Progenitor cell of endocrine pancreas (in vitro differentiated cells): ENCODE results near the gene VMA21. TPM values are rescaled to one million over a fixed set of nuclear protein-coding genes. Genes with fewer than 3 reads are reported as not detected.
A peak's percentile ranks its signal among the peaks of the same experiment; 100 is the strongest.

Source experiments
- DNase-seq: peaks from one replicate; pipeline ENCODE4 v3.0.0; 2021; ENCODE audit warnings: low spot score; ENCODE audit not compliant: unreplicated experiment
- H3K27ac Mint-ChIP-seq: 2 replicates; pipeline ENCODE4 v1.8.0; 2021; ENCODE audit warnings: mild to moderate bottlenecking, moderate library complexity, mixed read lengths
- H3K27me3 Mint-ChIP-seq: 2 replicates; pipeline ENCODE4 v1.8.0; 2021; ENCODE audit warnings: mixed read lengths
- H3K36me3 Mint-ChIP-seq: 2 replicates; pipeline ENCODE4 v1.8.0; 2022; ENCODE audit warnings: mixed read lengths; ENCODE audit not compliant: insufficient read depth
- H3K4me1 Mint-ChIP-seq: 2 replicates; pipeline ENCODE4 v1.8.0; 2021; ENCODE audit warnings: low read depth, mixed read lengths
- H3K4me3 Mint-ChIP-seq: 2 replicates; pipeline ENCODE4 v1.8.0; 2021; ENCODE audit warnings: low read depth, mild to moderate bottlenecking, moderate library complexity, mixed read lengths
- H3K9me3 Mint-ChIP-seq: 2 replicates; pipeline ENCODE4 v1.8.0; 2021; ENCODE audit warnings: low read depth, mixed read lengths
- CTCF ChIP-seq: fragments of 200-600 bp; sonication (generic); IDR thresholded peaks from one replicate; pipeline ENCODE4 v1.5.0; 2021; ENCODE audit warnings: antibody characterized with exemption, mild to moderate bottlenecking; ENCODE audit not compliant: unreplicated experiment
- total RNA-seq: library from RNA; stranded (reverse); gene quantifications from 2 replicates; pipeline ENCODE4 v1.2.1, GENCODE V29; 2021

Gene VMA21
- total RNA-seq, 1 donor from 2014 or later, result 41.6 TPM

GRCh38 chrX:151393514-151393913 is 3.5 kb upstream of the VMA21 start:
- no peak for DNase-seq
- peaks cover 15% of the 10 kb centered on the region for H3K9me3 Mint-ChIP-seq
- no peaks in the 10 kb centered on the region for H3K27me3 Mint-ChIP-seq
- no peak overlapping the region for H3K4me3 Mint-ChIP-seq
- H3K36me3 Mint-ChIP-seq, result no peaks in the 10 kb centered on the region
- no peak for TF ChIP-seq CTCF
- no peak overlapping the region for H3K27ac Mint-ChIP-seq
- H3K4me1 Mint-ChIP-seq, result peaks cover 12% of the 10 kb centered on the region

GRCh38 chrX:151396042-151396824 is 773 bp upstream of the VMA21 start:
- TF ChIP-seq CTCF, result no peak
- H3K27ac Mint-ChIP-seq, result peak overlapping the region; percentile 98
- DNase-seq, result no peak

GRCh38 chrX:151397741-151398070 is 700 bp downstream of the VMA21 start:
- no peak for DNase-seq
- Mint-ChIP-seq H3K36me3 (no peaks in the 10 kb centered on the region), H3K27me3 (no peaks in the 10 kb centered on the region), H3K4me1 (peaks cover 19% of the 10 kb centered on the region), H3K9me3 (peaks cover 13% of the 10 kb centered on the region), H3K27ac (peak overlapping the region; percentile 94), H3K4me3 (peak overlapping the region; percentile 87)
- TF ChIP-seq CTCF, result no peak

More at GRCh38 chrX:151396042-151396824, 773 bp upstream of the VMA21 start:
- Mint-ChIP-seq H3K27me3 (no peaks in the 10 kb centered on the region), H3K36me3 (no peaks in the 10 kb centered on the region), H3K9me3 (peaks cover 17% of the 10 kb centered on the region), H3K4me3 (peak overlapping the region; percentile 80), H3K4me1 (peaks cover 19% of the 10 kb centered on the region)

GRCh38 chrX:151398346-151398745 is 1.3 kb downstream of the VMA21 start:
- Mint-ChIP-seq H3K36me3 (peaks cover 1% of the 10 kb centered on the region), H3K4me3 (peak overlapping the region; percentile 87), H3K9me3 (peaks cover 15% of the 10 kb centered on the region)

GRCh38 chrX:151402719-151403390 is 5.8 kb downstream of the VMA21 start:
- no peak for TF ChIP-seq CTCF
- H3K36me3 Mint-ChIP-seq, result peaks cover 4% of the 10 kb centered on the region
- peaks cover 8% of the 10 kb centered on the region for H3K4me1 Mint-ChIP-seq
- no peaks in the 10 kb centered on the region for H3K27me3 Mint-ChIP-seq
- no peak for DNase-seq
- H3K4me3 Mint-ChIP-seq, result no peak overlapping the region
- H3K27ac Mint-ChIP-seq, result no peak overlapping the region
- peaks cover 16% of the 10 kb centered on the region for H3K9me3 Mint-ChIP-seq

More at GRCh38 chrX:151398346-151398745, 1.3 kb downstream of the VMA21 start:
- Mint-ChIP-seq H3K4me1 (peaks cover 19% of the 10 kb centered on the region), H3K27me3 (no peaks in the 10 kb centered on the region), H3K27ac (peak overlapping the region; percentile 81)
- no peak for TF ChIP-seq CTCF
- DNase-seq, result no peak
